Keratinocyte (primary cell): ENCODE results near the gene TAF4.

ENCODE experiments used
- CTCF ChIP-seq, 3 experiments: IDR thresholded peaks in 1 of 3; conservative IDR thresholded peaks in 1 of 3; optimal IDR thresholded peaks in 1 of 3; 2 replicates in 2 of 3; 3 replicates in 1 of 3; pipeline versions ENCODE3 to v1.5.1; 2011; ENCODE audit warnings: low read length in 3 of 3, mild to moderate bottlenecking in 3 of 3, moderate library complexity in 2 of 3, control low read depth in 1 of 3, inconsistent platforms in 1 of 3; ENCODE audit not compliant: insufficient read depth in 2 of 3; ENCODE audit errors: extremely low read depth in 1 of 3
- EZH2 ChIP-seq: IDR thresholded peaks from one replicate; pipeline ENCODE4 v1.6.1; 2012; ENCODE audit warnings: inconsistent platforms, mild to moderate bottlenecking, low read length, moderate library complexity

- no peak for TF ChIP-seq EZH2
- TF ChIP-seq CTCF (optimal IDR thresholded peaks at IDR 0.05 in 1 of 3, IDR thresholded peaks at IDR 0.05 in 1 of 3, conservative IDR thresholded peaks at IDR 0.05 in 1 of 3; ENCODE audit: extremely low read depth in 1 of 3, insufficient read depth in 2 of 3, low read length in 3 of 3), result no peak
These were observed 13.3 kb downstream of the TAF4 start for GRCh38 chr20:62052336-62052841.
